SW 1271 (cell line): ENCODE results near the gene GRAP.
"Not testable (repeated sequence)": the region's sequence is repeated elsewhere in the genome, so short reads cannot be mapped to it uniquely, and the experiment has no call there.

ENCODE experiments used
- DNase-seq, 2 experiments: peaks; one replicate each; lab custom pipeline; 2025; lab: John Stamatoyannopoulos, UW

Gene GRAP

GRCh38 chr17:19042369-19042768 lies 4.4 kb downstream of the GRAP start:
- not testable (repeated sequence) for DNase-seq

GRCh38 chr17:19041871-19042270 lies 4.9 kb downstream of the GRAP start:
- DNase-seq = not testable (repeated sequence)

GRCh38 chr17:19040350-19040749 lies 6.4 kb downstream of the GRAP start:
- not testable (repeated sequence) for DNase-seq

- not testable (repeated sequence) for DNase-seq
These were observed 8.0 kb downstream of the GRAP start for GRCh38 chr17:19038730-19039129.

GRCh38 chr17:19038007-19038406 lies 8.8 kb downstream of the GRAP start:
- not testable (repeated sequence) for DNase-seq

GRCh38 chr17:19037547-19037946 lies 9.2 kb downstream of the GRAP start:
- not testable (repeated sequence) for DNase-seq

- not testable (repeated sequence) for DNase-seq
These were observed 10.6 kb downstream of the GRAP start for GRCh38 chr17:19036186-19036585.

GRCh38 chr17:19032377-19032988 lies 14.3 kb downstream of the GRAP start:
- DNase-seq = not testable (repeated sequence)

- not testable (repeated sequence) for DNase-seq
These were observed 15.0 kb downstream of the GRAP start for GRCh38 chr17:19031729-19032128.

- DNase-seq = not testable (repeated sequence)
These were observed 15.8 kb downstream of the GRAP start for GRCh38 chr17:19030771-19031449.

- not testable (repeated sequence) for DNase-seq
These were observed 17.0 kb downstream of the GRAP start for GRCh38 chr17:19029740-19030139.

GRCh38 chr17:19028671-19029070 lies 18.1 kb downstream of the GRAP start:
- DNase-seq = not testable (repeated sequence)

- DNase-seq = no peak
These were observed 22.4 kb downstream of the GRAP start for GRCh38 chr17:19024101-19025078.

- DNase-seq = no peak
These were observed 23.4 kb downstream of the GRAP start for GRCh38 chr17:19023209-19023999.

- no peak for DNase-seq
These were observed 24.0 kb downstream of the GRAP start for GRCh38 chr17:19022747-19023146.

- no peak for DNase-seq
These were observed 24.6 kb downstream of the GRAP start for GRCh38 chr17:19022128-19022527.

- DNase-seq = no peak
These were observed 25.1 kb downstream of the GRAP start for GRCh38 chr17:19021622-19022083.

- not testable (repeated sequence) for DNase-seq
These were observed 25.6 kb downstream of the GRAP start for GRCh38 chr17:19021011-19021621.

- DNase-seq = no peak
These were observed 26.7 kb downstream of the GRAP start for GRCh38 chr17:19020016-19020415.

- no peak for DNase-seq
These were observed 27.5 kb downstream of the GRAP start for GRCh38 chr17:19019041-19019941.
